ENCODE measurements around the gene RHOA. TPM values are rescaled to one million over a fixed set of nuclear protein-coding genes. Genes with fewer than 3 reads are reported as not detected.

RHOA gene
- total RNA-seq, 1 donor from 2014 or later = 601 TPM

DNA sequence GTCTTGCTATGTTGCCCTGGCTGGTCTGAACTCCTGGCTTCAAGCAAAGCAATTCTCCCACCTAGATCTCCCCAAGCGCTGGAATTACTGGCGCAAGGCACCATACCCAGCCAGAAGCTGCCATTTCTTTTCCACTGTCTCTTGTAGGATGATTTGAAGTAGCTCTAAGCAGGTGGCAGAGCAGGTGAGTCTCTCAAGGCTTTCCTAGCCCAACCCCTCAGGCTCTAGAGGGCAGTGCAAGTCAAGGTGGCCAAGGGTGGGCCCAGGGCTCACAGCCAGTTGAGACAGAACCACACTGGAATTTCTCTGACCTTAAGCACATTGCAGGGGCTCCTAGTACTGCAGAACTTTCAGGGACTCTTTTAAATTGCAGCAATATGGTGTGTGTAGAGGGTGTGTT is 42.7 kb upstream of the RHOA start:
- intact Hi-C loops (cut with DNase I) = no loop called here
- peaks cover 13% of the 10 kb centered on the region for H3K4me1 ChIP-seq
- ATAC-seq = peak; percentile 77 to 78
- no peaks in the 10 kb centered on the region for H3K27me3 ChIP-seq (ENCODE audit: low read depth)
- peak overlapping the region; percentile 56 for H3K27ac ChIP-seq
- TF ChIP-seq, protein P1, sequence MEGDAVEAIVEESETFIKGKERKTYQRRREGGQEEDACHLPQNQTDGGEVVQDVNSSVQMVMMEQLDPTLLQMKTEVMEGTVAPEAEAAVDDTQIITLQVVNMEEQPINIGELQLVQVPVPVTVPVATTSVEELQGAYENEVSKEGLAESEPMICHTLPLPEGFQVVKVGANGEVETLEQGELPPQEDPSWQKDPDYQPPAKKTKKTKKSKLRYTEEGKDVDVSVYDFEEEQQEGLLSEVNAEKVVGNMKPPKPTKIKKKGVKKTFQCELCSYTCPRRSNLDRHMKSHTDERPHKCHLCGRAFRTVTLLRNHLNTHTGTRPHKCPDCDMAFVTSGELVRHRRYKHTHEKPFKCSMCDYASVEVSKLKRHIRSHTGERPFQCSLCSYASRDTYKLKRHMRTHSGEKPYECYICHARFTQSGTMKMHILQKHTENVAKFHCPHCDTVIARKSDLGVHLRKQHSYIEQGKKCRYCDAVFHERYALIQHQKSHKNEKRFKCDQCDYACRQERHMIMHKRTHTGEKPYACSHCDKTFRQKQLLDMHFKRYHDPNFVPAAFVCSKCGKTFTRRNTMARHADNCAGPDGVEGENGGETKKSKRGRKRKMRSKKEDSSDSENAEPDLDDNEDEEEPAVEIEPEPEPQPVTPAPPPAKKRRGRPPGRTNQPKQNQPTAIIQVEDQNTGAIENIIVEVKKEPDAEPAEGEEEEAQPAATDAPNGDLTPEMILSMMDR (IDR thresholded peaks at IDR 0.05) = peak; percentile 25
- no peaks in the 10 kb centered on the region for H3K9me3 ChIP-seq
- no peaks in the 10 kb centered on the region for H3K36me3 ChIP-seq
- H3K4me3 ChIP-seq = no peak overlapping the region
- no peak for DNase-seq

DNA sequence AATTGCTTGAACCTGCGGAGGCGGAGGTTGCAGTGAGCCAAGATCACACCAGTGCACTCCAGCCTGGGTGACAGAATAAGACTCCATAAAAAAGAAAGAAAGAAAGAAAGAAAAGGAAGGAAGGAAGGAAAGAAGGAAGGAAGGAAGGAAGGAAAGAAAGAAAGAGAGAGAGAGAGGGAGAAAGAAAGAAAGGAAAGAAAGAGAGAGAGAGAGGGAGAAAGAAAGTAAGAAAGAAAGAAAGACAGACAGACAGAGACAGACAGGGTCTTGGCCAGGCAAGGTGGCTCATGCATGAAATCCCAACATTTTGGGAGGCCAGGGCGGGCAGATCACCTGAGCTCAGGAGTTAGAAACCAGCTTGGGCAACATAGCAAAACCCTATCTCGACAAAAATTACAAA is 41.8 kb upstream of the RHOA start:
- TF ChIP-seq, protein P1 (IDR thresholded peaks at IDR 0.05) = no peak
- Histone ChIP-seq H3K27ac (no peak overlapping the region), H3K27me3 (ENCODE audit: low read depth) (no peaks in the 10 kb centered on the region), H3K36me3 (no peaks in the 10 kb centered on the region), H3K4me3 (no peak overlapping the region), H3K9me3 (no peaks in the 10 kb centered on the region), H3K4me1 (peaks cover 16% of the 10 kb centered on the region)
- DNase-seq (no peak), ATAC-seq (no peak)
- intact Hi-C loops (cut with DNase I) = no loop called here

DNA sequence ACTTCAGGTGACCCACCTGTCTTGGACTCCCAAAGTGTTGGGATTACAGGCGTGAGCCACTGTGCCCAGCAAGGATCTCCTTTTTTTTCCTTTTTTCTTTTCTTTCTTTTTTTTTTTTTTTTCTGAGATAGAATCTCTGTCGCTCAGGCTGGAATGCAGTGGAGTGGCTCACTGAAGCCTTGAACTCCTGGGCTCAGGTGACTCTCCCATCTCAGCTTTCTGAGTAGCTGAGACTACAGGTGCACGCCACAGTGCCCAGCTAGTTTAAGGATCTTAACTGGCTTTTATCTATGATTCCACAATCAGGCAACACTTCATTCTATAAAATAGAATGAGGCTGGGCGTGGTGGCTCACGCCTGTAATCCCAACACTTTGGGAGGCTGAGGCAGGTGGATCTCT is 33.6 kb upstream of the RHOA start:
- H3K27ac ChIP-seq = peak overlapping the region; percentile 41
- ATAC-seq (no peak), DNase-seq (no peak)
- TF ChIP-seq, protein P1 (IDR thresholded peaks at IDR 0.05) = no peak
- intact Hi-C loops (cut with DNase I) = no loop called here
- H3K36me3 ChIP-seq = no peaks in the 10 kb centered on the region
- no peaks in the 10 kb centered on the region for H3K27me3 ChIP-seq (ENCODE audit: low read depth)
- H3K4me3 ChIP-seq = no peak overlapping the region
- H3K9me3 ChIP-seq = no peaks in the 10 kb centered on the region
- H3K4me1 ChIP-seq = peaks cover 19% of the 10 kb centered on the region

DNA sequence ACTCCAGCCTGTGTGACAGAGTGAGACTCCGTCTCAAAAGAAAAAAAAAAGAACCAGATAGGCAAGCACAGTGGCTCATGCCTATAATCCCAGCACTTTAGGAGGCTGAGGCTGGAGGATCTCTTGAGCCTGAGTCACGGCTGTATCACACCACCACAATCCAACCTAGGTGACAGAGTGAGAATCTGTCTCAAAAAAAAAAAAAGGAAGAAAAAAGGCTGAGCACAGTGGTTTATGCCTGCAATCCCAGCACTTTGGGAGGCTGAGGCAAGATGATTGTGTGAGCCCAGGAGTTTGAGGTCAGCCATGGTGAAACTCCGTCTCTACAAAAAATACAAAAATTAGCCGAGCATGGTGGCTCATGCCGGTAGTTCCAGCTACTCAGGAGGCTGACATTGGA is 23.0 kb upstream of the RHOA start:
- peaks cover 4% of the 10 kb centered on the region for H3K4me1 ChIP-seq

DNA sequence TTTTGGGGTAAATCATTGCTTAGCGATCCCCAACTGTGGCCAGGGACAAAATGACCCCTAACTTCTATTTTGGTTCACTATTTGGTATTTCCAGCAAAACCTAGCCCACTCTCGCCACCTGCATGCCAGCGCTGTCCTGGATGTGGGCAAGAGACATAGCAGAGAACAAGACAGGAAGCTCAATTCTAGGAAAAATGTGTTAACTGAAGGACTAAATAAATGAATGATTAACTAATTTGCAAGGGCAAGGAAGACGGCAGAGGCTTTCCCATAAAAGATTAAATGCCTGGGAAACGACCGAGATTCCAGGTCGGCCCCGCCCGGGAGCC is 16.9 kb upstream of the RHOA start:
- DNase-seq = no peak
- H3K9me3 ChIP-seq = no peaks in the 10 kb centered on the region
- peaks cover 20% of the 10 kb centered on the region for H3K36me3 ChIP-seq
- intact Hi-C loops (cut with DNase I) = no loop called here
- no peaks in the 10 kb centered on the region for H3K27me3 ChIP-seq (ENCODE audit: low read depth)
- H3K27ac ChIP-seq = peak overlapping the region; percentile 89
- peaks cover 13% of the 10 kb centered on the region for H3K4me1 ChIP-seq
- H3K4me3 ChIP-seq = peak overlapping the region; percentile 82
- ATAC-seq = peak; percentile 5 to 22
- TF ChIP-seq, protein P1 (IDR thresholded peaks at IDR 0.05) = no peak

More for the DNA sequence above, 23.0 kb upstream of the RHOA start:
- intact Hi-C loops (cut with DNase I) = no loop called here
- no peaks in the 10 kb centered on the region for H3K36me3 ChIP-seq
- no peaks in the 10 kb centered on the region for H3K27me3 ChIP-seq (ENCODE audit: low read depth)
- no peak for DNase-seq
- TF ChIP-seq, protein P1 (IDR thresholded peaks at IDR 0.05) = no peak
- H3K27ac ChIP-seq = no peak overlapping the region
- no peak for ATAC-seq
- no peak overlapping the region for H3K4me3 ChIP-seq
- H3K9me3 ChIP-seq = no peaks in the 10 kb centered on the region

DNA sequence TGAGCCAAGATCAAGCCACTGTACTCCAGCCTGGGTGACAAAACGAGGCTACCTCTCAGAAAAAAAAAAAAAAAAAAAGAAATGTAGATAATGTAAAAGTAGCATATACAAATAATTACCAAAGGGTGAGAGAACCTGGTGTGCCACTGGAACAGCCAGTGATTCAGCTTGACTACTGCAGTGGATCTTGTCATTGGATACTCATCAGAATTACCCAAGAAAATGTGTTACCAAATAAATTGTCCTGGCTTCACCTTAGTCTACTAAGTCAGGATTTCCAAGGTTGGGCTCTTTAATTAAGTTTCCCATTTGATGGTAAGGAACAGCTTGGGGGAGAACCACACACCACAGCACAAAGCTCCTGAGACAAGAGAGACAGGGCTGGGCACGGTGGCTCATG is 15.8 kb upstream of the RHOA start:
- H3K27me3 ChIP-seq (ENCODE audit: low read depth) = no peaks in the 10 kb centered on the region
- intact Hi-C loops (cut with DNase I) = no loop called here
- peaks cover 20% of the 10 kb centered on the region for H3K36me3 ChIP-seq
- peaks cover 13% of the 10 kb centered on the region for H3K4me1 ChIP-seq
- no peak overlapping the region for H3K4me3 ChIP-seq
- H3K27ac ChIP-seq = no peak overlapping the region
- TF ChIP-seq, protein P1 (IDR thresholded peaks at IDR 0.05) = no peak
- ATAC-seq (no peak), DNase-seq (no peak)
- no peaks in the 10 kb centered on the region for H3K9me3 ChIP-seq

Measured in lower lobe of right lung (tissue), 2 donors.